Activated T-cell treated with anti-CD3 and anti-CD28 coated beads, Interleukin-2, amount 50 U/mL, for 48 hours (primary cell): ENCODE measurements around the gene CELSR1.

Experiments
- DNase-seq, 2 experiments: peaks; one replicate each; pipeline ENCODE4 v3.0.0-alpha.2; 2020

The CELSR1 gene

GRCh38 chr22:46574993-46575910 is 37.8 kb upstream of the CELSR1 start:
- DNase-seq, result no peak

- DNase-seq, result no peak
Observed at GRCh38 chr22:46574438-46574992, 37.1 kb upstream of the CELSR1 start.

GRCh38 chr22:46573781-46574437 is 36.5 kb upstream of the CELSR1 start:
- no peak for DNase-seq

GRCh38 chr22:46572911-46573780 is 35.7 kb upstream of the CELSR1 start:
- DNase-seq, result no peak

- no peak for DNase-seq
Observed at GRCh38 chr22:46571642-46572250, 34.3 kb upstream of the CELSR1 start.

GRCh38 chr22:46569848-46570695 is 32.7 kb upstream of the CELSR1 start:
- no peak for DNase-seq

- DNase-seq, result no peak
Observed at GRCh38 chr22:46569055-46569847, 31.8 kb upstream of the CELSR1 start.

GRCh38 chr22:46568102-46568809 is 30.8 kb upstream of the CELSR1 start:
- DNase-seq, result no peak

GRCh38 chr22:46567471-46567870 is 30.1 kb upstream of the CELSR1 start:
- no peak for DNase-seq

GRCh38 chr22:46564084-46564714 is 26.8 kb upstream of the CELSR1 start:
- DNase-seq, result no peak

- DNase-seq, result peak; percentile 88 to 90
Observed at GRCh38 chr22:46563381-46564083, 26.1 kb upstream of the CELSR1 start.

GRCh38 chr22:46561435-46561905 is 24.1 kb upstream of the CELSR1 start:
- DNase-seq, result peak; percentile 53 to 58

- no peak for DNase-seq
Observed at GRCh38 chr22:46560696-46561295, 23.4 kb upstream of the CELSR1 start.

- no peak for DNase-seq
Observed at GRCh38 chr22:46557736-46558480, 20.5 kb upstream of the CELSR1 start.

GRCh38 chr22:46556775-46557174 is 19.4 kb upstream of the CELSR1 start:
- no peak for DNase-seq

- no peak for DNase-seq
Observed at GRCh38 chr22:46553189-46553588, 15.8 kb upstream of the CELSR1 start.

GRCh38 chr22:46551996-46552395 is 14.6 kb upstream of the CELSR1 start:
- no peak for DNase-seq
